ENCODE measurements around the gene UPB1. TPM values are rescaled to one million over a fixed set of nuclear protein-coding genes. Genes with fewer than 3 reads are reported as not detected.

The UPB1 gene
- polyA plus RNA-seq, 4 donors = 0.27 to 1.1 (median 0.96) TPM

- DNase-seq (ENCODE audit: low read depth in 4 of 4, low spot score in 3 of 4) = no peak
These were observed 8.2 kb downstream of the UPB1 start for GRCh38 chr22:24503137-24503842.

GRCh38 chr22:24503843-24504338, 8.8 kb downstream of the UPB1 start:
- DNase-seq (ENCODE audit: low read depth in 4 of 4, low spot score in 3 of 4) = no peak

- no peak for DNase-seq (ENCODE audit: low read depth in 4 of 4, low spot score in 3 of 4)
These were observed 9.4 kb downstream of the UPB1 start for GRCh38 chr22:24504540-24504939.

- DNase-seq (ENCODE audit: low read depth in 4 of 4, low spot score in 3 of 4) = no peak
These were observed 10.0 kb downstream of the UPB1 start for GRCh38 chr22:24504956-24505736.

GRCh38 chr22:24506802-24507438, 11.8 kb downstream of the UPB1 start:
- no peak for DNase-seq (ENCODE audit: low read depth in 4 of 4, low spot score in 3 of 4)

- no peak for DNase-seq (ENCODE audit: low read depth in 4 of 4, low spot score in 3 of 4)
These were observed 12.6 kb downstream of the UPB1 start for GRCh38 chr22:24507716-24508115.

GRCh38 chr22:24510637-24511625, 15.8 kb downstream of the UPB1 start:
- DNase-seq (ENCODE audit: low read depth in 4 of 4, low spot score in 3 of 4) = no peak

GRCh38 chr22:24512043-24512442, 16.9 kb downstream of the UPB1 start:
- DNase-seq (ENCODE audit: low read depth in 4 of 4, low spot score in 3 of 4) = no peak

GRCh38 chr22:24513378-24514240, 18.5 kb downstream of the UPB1 start:
- DNase-seq (ENCODE audit: low read depth in 4 of 4, low spot score in 3 of 4) = no peak

- DNase-seq (ENCODE audit: low read depth in 4 of 4, low spot score in 3 of 4) = no peak
These were observed 19.3 kb downstream of the UPB1 start for GRCh38 chr22:24514241-24515026.

GRCh38 chr22:24515027-24515338, 19.9 kb downstream of the UPB1 start:
- DNase-seq (ENCODE audit: low read depth in 4 of 4, low spot score in 3 of 4) = no peak

- peak in 1 of 4 donors; percentile 46 for DNase-seq (ENCODE audit: low read depth in 4 of 4, low spot score in 3 of 4)
These were observed 21.2 kb downstream of the UPB1 start for GRCh38 chr22:24516301-24516737.

- no peak for DNase-seq (ENCODE audit: low read depth in 4 of 4, low spot score in 3 of 4)
These were observed 22.3 kb downstream of the UPB1 start for GRCh38 chr22:24517446-24517845.

- DNase-seq (ENCODE audit: low read depth in 4 of 4, low spot score in 3 of 4) = no peak
These were observed 23.1 kb downstream of the UPB1 start for GRCh38 chr22:24518228-24518627.

GRCh38 chr22:24518771-24519485, 23.8 kb downstream of the UPB1 start:
- no peak for DNase-seq (ENCODE audit: low read depth in 4 of 4, low spot score in 3 of 4)

GRCh38 chr22:24519496-24519895, 24.4 kb downstream of the UPB1 start:
- DNase-seq (ENCODE audit: low read depth in 4 of 4, low spot score in 3 of 4) = no peak

- peak; percentile 41 to 71 (median 52) for DNase-seq (ENCODE audit: low read depth in 4 of 4, low spot score in 3 of 4)
These were observed 26.7 kb downstream of the UPB1 start for GRCh38 chr22:24521791-24522245.

GRCh38 chr22:24523873-24524272, 28.7 kb downstream of the UPB1 start:
- no peak for DNase-seq (ENCODE audit: low read depth in 4 of 4, low spot score in 3 of 4)

All from left renal pelvis (tissue), 4 donors.